Fibroblast of villous mesenchyme (primary cell): ENCODE results near the gene KSR2. TPM values are rescaled to one million over a fixed set of nuclear protein-coding genes. Genes with fewer than 3 reads are reported as not detected.

Experiments used
- DNase-seq: peaks from one replicate; pipeline ENCODE4 v3.0.0-alpha.2; 2010; ENCODE audit warnings: low read depth
- H3K4me3 ChIP-seq: 2 replicates; pipeline ENCODE4 v1.5.1; 2011; ENCODE audit warnings: low read depth, mild to moderate bottlenecking, low read length
- CTCF ChIP-seq: IDR thresholded peaks from 2 replicates; pipeline ENCODE4 v1.5.1; 2012; ENCODE audit warnings: low read depth, mild to moderate bottlenecking, low read length; ENCODE audit not compliant: insufficient read depth
- total RNA-seq: library from RNA; depleted of rRNA; stranded (reverse); fragments of >200 nt; gene quantifications from 2 replicates; pipeline ENCODE4 v1.2.3, GENCODE V29; 2012

Gene KSR2
- total RNA-seq, 1 donor, result not detected

DNA sequence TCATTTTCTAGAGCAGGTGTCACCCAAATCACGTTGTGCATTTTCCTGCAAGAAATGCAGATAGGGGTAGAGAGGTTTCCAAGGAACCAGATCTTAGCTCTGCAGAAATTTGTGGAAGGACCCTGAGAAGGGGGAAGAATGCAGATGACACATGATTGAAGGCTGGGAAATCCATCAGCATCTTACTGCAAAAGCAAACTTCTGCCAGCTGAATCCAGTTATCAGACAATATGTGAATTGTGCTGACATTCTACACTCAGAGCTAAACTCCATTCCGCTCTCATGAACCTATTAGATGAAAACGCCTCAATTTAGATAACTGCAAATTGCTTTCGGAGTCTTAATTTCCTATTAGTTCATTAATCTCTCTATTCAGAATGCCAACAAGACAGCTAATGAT, 396.0 kb downstream of the KSR2 start:
- no peak for TF ChIP-seq CTCF
- H3K4me3 ChIP-seq, result no peak overlapping the region
- DNase-seq, result no peak

- DNase-seq, result no peak
- H3K4me3 ChIP-seq, result no peak overlapping the region
- no peak for TF ChIP-seq CTCF
Measured at GRCh38 chr12:117571321-117571720, 397.5 kb downstream of the KSR2 start.

- H3K4me3 ChIP-seq, result no peak overlapping the region
- no peak for TF ChIP-seq CTCF
- no peak for DNase-seq
Measured at GRCh38 chr12:117570608-117571007, 398.2 kb downstream of the KSR2 start.

GRCh38 chr12:117567644-117568216, 401.1 kb downstream of the KSR2 start:
- no peak for TF ChIP-seq CTCF
- no peak overlapping the region for H3K4me3 ChIP-seq
- no peak for DNase-seq

- TF ChIP-seq CTCF, result no peak
- no peak overlapping the region for H3K4me3 ChIP-seq
- DNase-seq, result no peak
Measured at GRCh38 chr12:117564881-117565280, 403.9 kb downstream of the KSR2 start.

- DNase-seq, result no peak
- no peak overlapping the region for H3K4me3 ChIP-seq
- no peak for TF ChIP-seq CTCF
Measured at GRCh38 chr12:117563706-117564105, 405.1 kb downstream of the KSR2 start.

DNA sequence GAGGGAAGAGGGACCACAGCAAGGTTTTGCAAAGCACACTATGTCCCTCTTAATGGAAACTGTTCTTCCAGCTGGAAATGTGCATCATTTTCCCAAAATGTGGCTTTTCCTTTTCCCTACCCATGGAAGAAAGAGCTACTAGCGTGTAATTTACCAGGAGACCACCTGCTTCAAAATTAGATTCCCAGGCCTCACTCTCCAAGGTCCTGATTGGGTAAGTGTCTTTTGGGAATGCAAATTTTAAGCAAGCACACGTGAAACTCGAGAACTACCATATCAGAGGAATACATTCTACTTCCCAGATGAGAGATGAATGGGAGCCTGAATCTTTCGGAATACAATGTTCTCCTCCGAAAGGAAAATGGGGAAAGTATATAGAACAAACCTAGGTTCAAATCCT, 405.8 kb downstream of the KSR2 start:
- no peak for TF ChIP-seq CTCF
- DNase-seq, result no peak
- no peak overlapping the region for H3K4me3 ChIP-seq
